Gastroesophageal sphincter (tissue), 4 donors: Measurements from ENCODE around the gene NCKAP5. TPM values are rescaled to one million over a fixed set of nuclear protein-coding genes. Genes with fewer than 3 reads are reported as not detected.

Experiments used
- ATAC-seq: fragments of 150-250 bp; one replicate; pipeline ENCODE4 v1.9.1; 2016; ENCODE audit warnings: mild to moderate bottlenecking, moderate library complexity
- H3K27ac ChIP-seq, 4 donors: fragments of 200-600 bp; sonication (generic) in 3 of 4; 1 replicate in 3 of 4; 2 replicates in 1 of 4; pipeline ENCODE4 v1.5.1; 2016 to 2019
- H3K27me3 ChIP-seq: fragments of 200-600 bp; sonication (generic); one replicate; pipeline ENCODE4 v1.5.1; 2019
- H3K36me3 ChIP-seq, 2 donors: fragments of 200-600 bp; sonication (generic); one replicate each; pipeline ENCODE4 v1.5.1; 2019; ENCODE audit warnings: control low read depth in 1 of 2
- H3K4me1 ChIP-seq, 3 donors: fragments of 200-600 bp; sonication (generic); 1 replicate in 2 of 3; 2 replicates in 1 of 3; pipeline ENCODE4 v1.5.1; 2016 to 2019; ENCODE audit warnings: control low read depth in 2 of 3
- H3K4me3 ChIP-seq, 2 donors: fragments of 200-600 bp; sonication (generic); one replicate each; pipeline ENCODE4 v1.5.1; 2019; ENCODE audit warnings: mild to moderate bottlenecking in 1 of 2, moderate library complexity in 1 of 2
- H3K9me3 ChIP-seq, 3 donors: fragments of 200-600 bp; sonication (generic); one replicate each; pipeline ENCODE4 v1.5.1; 2017 to 2019; ENCODE audit warnings: control low read depth in 2 of 3
- EP300 ChIP-seq: sonication (generic); formaldehyde crosslinking; IDR thresholded peaks from one replicate; pipeline ENCODE4 v1.6.1; 2017; ENCODE audit warnings: antibody characterized with exemption, mild to moderate bottlenecking
- POLR2A ChIP-seq, 2 donors: fragments of 450-650 bp; IDR thresholded peaks; one replicate each; pipeline ENCODE4 v1.6.1; 2017; ENCODE audit warnings: antibody characterized with exemption in 2 of 2, mild to moderate bottlenecking in 2 of 2, moderate library complexity in 1 of 2
- POLR2AphosphoS5 ChIP-seq: sonication (generic); formaldehyde crosslinking; IDR thresholded peaks from one replicate; pipeline ENCODE4 v1.6.1; 2017; ENCODE audit warnings: antibody characterized with exemption
- WGBS, 2 donors: methylation state at CpG; one replicate each; pipeline ENCODE4 v1.1.5; 2018; ENCODE audit warnings: low coverage in 1 of 2; 5-methylcytosine and 5-hydroxymethylcytosine counted together
- total RNA-seq, 4 donors: library from RNA; depleted of rRNA; stranded (reverse); fragments of >200 nt; gene quantifications; one replicate each; pipeline ENCODE4 v1.1.0, GENCODE V29; 2016
- TF ChIP-seq, protein P1 (sequence below), 4 experiments: fragments of 200-600 bp in 2 of 4; fragments of 450-650 bp in 2 of 4; sonication (generic) in 1 of 4; IDR thresholded peaks; one replicate each; pipeline ENCODE4 v1.5.1; 2017 to 2019; ENCODE audit warnings: antibody characterized with exemption in 4 of 4, mild to moderate bottlenecking in 2 of 4, moderate library complexity in 2 of 4

The NCKAP5 gene
- total RNA-seq, 4 donors from 2014 or later, result 0.16 to 0.57 (median 0.33) TPM

DNA sequence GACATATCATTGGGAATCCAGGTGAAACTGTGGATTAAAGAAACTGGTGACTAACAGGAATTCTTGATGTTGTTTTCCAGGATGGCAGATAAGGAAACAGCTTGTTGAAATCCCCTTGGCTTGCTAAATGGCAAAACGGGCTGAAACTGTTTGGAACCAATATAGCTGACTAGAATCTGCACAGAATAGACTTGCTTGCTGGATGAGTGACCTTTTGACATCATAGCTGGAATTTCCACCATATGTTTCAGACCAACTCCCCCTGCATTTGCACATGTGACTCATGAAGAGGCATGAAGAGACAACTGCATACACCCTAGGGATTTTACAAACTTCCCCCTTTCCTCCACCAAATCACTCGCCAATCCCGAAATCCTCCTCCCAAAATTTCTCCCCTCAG is 810.6 kb downstream of the NCKAP5 start:
- no peaks in the 10 kb centered on the region for H3K36me3 ChIP-seq

DNA sequence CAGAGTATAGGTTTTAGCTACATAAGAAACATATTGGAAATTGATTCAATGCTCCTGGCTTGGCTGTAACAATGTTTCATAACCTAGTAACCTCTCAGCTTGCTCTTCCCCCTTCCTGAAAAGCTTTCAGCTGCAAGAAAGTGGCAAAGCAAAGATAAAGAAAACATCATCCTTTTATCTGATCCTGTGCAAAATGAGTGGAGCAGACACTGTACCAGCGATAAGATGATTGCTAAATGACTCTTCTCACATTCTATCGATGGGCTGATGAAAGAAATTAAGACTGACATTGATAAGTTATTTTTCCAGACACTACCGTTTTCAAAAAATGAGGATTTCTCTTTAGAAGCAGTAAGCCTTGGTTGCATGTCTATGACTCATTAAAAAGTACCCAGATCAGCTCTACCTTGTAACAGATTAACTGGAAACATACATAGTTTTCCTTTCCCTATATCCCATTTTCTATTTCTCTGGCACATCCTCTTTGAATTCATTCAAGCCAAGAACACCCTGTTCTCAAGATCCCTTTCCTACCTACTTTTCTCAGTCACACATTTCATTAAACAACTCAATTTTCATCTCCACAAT is 811.2 kb downstream of the NCKAP5 start:
- no peak overlapping the region for H3K4me3 ChIP-seq
- WGBS, 2 donors, result 50 to 79% methylated on average over 3 of the region's 3 CpGs
- peaks cover 0 to 21% (median 0%) of the 10 kb centered on the region in 3 donors for H3K9me3 ChIP-seq
- no peak for TF ChIP-seq POLR2AphosphoS5
- TF ChIP-seq, protein P1, sequence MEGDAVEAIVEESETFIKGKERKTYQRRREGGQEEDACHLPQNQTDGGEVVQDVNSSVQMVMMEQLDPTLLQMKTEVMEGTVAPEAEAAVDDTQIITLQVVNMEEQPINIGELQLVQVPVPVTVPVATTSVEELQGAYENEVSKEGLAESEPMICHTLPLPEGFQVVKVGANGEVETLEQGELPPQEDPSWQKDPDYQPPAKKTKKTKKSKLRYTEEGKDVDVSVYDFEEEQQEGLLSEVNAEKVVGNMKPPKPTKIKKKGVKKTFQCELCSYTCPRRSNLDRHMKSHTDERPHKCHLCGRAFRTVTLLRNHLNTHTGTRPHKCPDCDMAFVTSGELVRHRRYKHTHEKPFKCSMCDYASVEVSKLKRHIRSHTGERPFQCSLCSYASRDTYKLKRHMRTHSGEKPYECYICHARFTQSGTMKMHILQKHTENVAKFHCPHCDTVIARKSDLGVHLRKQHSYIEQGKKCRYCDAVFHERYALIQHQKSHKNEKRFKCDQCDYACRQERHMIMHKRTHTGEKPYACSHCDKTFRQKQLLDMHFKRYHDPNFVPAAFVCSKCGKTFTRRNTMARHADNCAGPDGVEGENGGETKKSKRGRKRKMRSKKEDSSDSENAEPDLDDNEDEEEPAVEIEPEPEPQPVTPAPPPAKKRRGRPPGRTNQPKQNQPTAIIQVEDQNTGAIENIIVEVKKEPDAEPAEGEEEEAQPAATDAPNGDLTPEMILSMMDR (IDR thresholded peaks at IDR 0.05), result no peak
- TF ChIP-seq EP300, result no peak
- no peak for TF ChIP-seq POLR2A (IDR thresholded peaks at IDR 0.05)
- no peak overlapping the region for H3K27ac ChIP-seq
- H3K4me1 ChIP-seq, result no peaks in the 10 kb centered on the region
- no peaks in the 10 kb centered on the region for H3K36me3 ChIP-seq
- ATAC-seq, result no peak
- H3K27me3 ChIP-seq, result no peaks in the 10 kb centered on the region

More for the DNA sequence above, 810.6 kb downstream of the NCKAP5 start:
- 53 to 66% methylated on average over 2 to 3 of the region's 3 CpGs for WGBS, 2 donors
- TF ChIP-seq POLR2A (IDR thresholded peaks at IDR 0.05) (no peak), EP300 (no peak), POLR2AphosphoS5 (no peak)
- TF ChIP-seq, protein P1 (IDR thresholded peaks at IDR 0.05), result no peak
- no peak for ATAC-seq
- Histone ChIP-seq H3K4me1 (no peaks in the 10 kb centered on the region), H3K27me3 (no peaks in the 10 kb centered on the region), H3K9me3 (peaks cover 0 to 21% (median 0%) of the 10 kb centered on the region in 3 donors), H3K4me3 (no peak overlapping the region), H3K27ac (no peak overlapping the region)

DNA sequence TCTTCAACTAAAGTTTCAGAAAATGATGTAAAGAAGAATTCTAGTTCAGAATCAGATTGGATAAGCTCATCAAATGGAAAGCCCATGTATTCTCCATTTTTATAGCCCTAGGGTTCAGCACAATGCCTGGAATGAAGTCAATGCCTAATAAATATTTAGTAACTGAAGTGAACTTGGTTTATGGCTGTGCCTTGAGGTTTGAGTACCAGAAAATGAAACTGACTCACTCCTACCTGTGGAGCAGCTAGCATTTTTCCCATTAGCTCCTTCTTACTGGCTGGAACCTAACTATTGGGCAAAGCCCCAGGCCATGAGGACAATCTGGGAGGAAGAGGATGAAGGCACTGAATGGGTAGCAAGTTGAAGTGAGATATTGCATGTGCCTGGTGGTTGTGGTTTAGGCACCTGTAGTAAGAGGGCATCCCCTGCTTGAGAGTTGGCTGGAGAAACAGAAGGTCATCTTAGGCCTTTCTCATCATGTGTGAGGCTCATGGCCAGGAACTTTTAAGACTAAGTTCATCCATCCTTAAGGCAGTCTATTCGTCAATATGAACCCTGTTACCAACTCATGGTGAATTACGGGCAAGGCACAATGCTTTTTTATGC is 813.3 kb downstream of the NCKAP5 start:
- no peaks in the 10 kb centered on the region for H3K27me3 ChIP-seq
- TF ChIP-seq POLR2AphosphoS5, result no peak
- no peak for TF ChIP-seq EP300
- TF ChIP-seq, protein P1 (IDR thresholded peaks at IDR 0.05), result no peak
- TF ChIP-seq POLR2A (IDR thresholded peaks at IDR 0.05), result no peak
- 90 to 94% methylated on average over 2 of the region's 2 CpGs for WGBS, 2 donors
- no peak overlapping the region for H3K27ac ChIP-seq
- H3K36me3 ChIP-seq, result no peaks in the 10 kb centered on the region
- H3K4me3 ChIP-seq, result no peak overlapping the region
- no peaks in the 10 kb centered on the region for H3K4me1 ChIP-seq
- H3K9me3 ChIP-seq, result peaks cover 0 to 8% (median 0%) of the 10 kb centered on the region in 3 donors
- ATAC-seq, result no peak

DNA sequence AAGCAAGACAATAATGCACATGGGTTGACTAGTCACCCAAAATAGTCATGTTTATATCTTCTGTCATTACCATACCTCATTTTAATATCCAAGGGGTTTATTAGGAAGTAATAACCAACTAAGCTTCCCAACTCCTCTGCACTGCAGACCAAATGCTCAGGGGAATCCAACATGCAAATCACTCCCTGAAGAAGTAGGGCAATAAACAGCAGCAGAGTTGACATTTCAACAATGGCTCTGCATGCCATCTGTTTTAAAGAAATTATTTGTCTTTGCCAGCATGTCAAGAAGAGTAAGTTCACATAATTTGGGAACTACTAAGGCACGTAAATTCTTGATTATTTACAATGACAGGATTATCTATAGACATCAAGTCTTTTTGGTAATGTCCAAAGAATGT is 813.9 kb downstream of the NCKAP5 start:
- WGBS, 2 donors, result 75 to 79% methylated on average over 1 of the region's 1 CpG

More for the DNA sequence above, 813.9 kb downstream of the NCKAP5 start:
- Histone ChIP-seq H3K36me3 (no peaks in the 10 kb centered on the region), H3K27ac (no peak overlapping the region), H3K27me3 (no peaks in the 10 kb centered on the region), H3K9me3 (peaks cover 0 to 2% (median 0%) of the 10 kb centered on the region in 3 donors), H3K4me3 (no peak overlapping the region), H3K4me1 (no peaks in the 10 kb centered on the region)
- TF ChIP-seq, protein P1 (IDR thresholded peaks at IDR 0.05), result no peak
- no peak for TF ChIP-seq EP300
- no peak for TF ChIP-seq POLR2A (IDR thresholded peaks at IDR 0.05)
- ATAC-seq, result no peak
